ENCODE results near the gene NR2F1.

The NR2F1 gene

GRCh38 chr5:93577854-93578812, 4.9 kb upstream of the NR2F1 start:
- DNase-seq, result no peak

- no peak for DNase-seq
Observed at GRCh38 chr5:93578813-93579691, 4.0 kb upstream of the NR2F1 start.

GRCh38 chr5:93579692-93580062, 3.3 kb upstream of the NR2F1 start:
- no peak for DNase-seq

- no peak for DNase-seq
Observed at GRCh38 chr5:93580063-93580926, 2.7 kb upstream of the NR2F1 start.

GRCh38 chr5:93580927-93581445, 2.0 kb upstream of the NR2F1 start, which contains the start of gene NR2F1-AS1:
NR2F1-AS1 (minus strand) TSS chr5:93581219.
- no peak for DNase-seq

- no peak for DNase-seq
Observed at GRCh38 chr5:93582167-93582462, 907 bp upstream of the NR2F1 start.

GRCh38 chr5:93583439-93583767, 381 bp downstream of the NR2F1 start:
- no peak for DNase-seq

GRCh38 chr5:93583768-93584595, 960 bp downstream of the NR2F1 start:
- no peak for DNase-seq

- no peak for DNase-seq
Observed at GRCh38 chr5:93584596-93585040, 1.6 kb downstream of the NR2F1 start.

- DNase-seq, result no peak
Observed at GRCh38 chr5:93585041-93585766, 2.2 kb downstream of the NR2F1 start.

- no peak for DNase-seq
Observed at GRCh38 chr5:93585767-93586385, 2.9 kb downstream of the NR2F1 start.

- no peak for DNase-seq
Observed at GRCh38 chr5:93586736-93587596, 3.9 kb downstream of the NR2F1 start.

- no peak for DNase-seq
Observed at GRCh38 chr5:93587597-93588351, 4.8 kb downstream of the NR2F1 start.

GRCh38 chr5:93588352-93589151, 5.5 kb downstream of the NR2F1 start:
- no peak for DNase-seq

GRCh38 chr5:93589152-93589828, 6.3 kb downstream of the NR2F1 start:
- DNase-seq, result no peak

- DNase-seq, result no peak
Observed at GRCh38 chr5:93589829-93590215, 6.8 kb downstream of the NR2F1 start.

- no peak for DNase-seq
Observed at GRCh38 chr5:93590493-93590892, 7.5 kb downstream of the NR2F1 start.

Measured in effector CD8-positive, alpha-beta T cell (primary cell).